Gastrocnemius medialis (tissue), 4 donors: Measurements from ENCODE around the gene PKP4.

Source experiments
- CTCF ChIP-seq, 5 experiments: fragments of 450-650 bp in 3 of 5; fragments of 200-600 bp in 2 of 5; sonication (generic) in 2 of 5; IDR thresholded peaks in 4 of 5; conservative IDR thresholded peaks in 1 of 5; 1 replicate in 4 of 5; 2 replicates in 1 of 5; pipeline ENCODE4 v1.5.1; 2016 to 2019; ENCODE audit warnings: antibody characterized with exemption in 5 of 5, mild to moderate bottlenecking in 3 of 5, moderate library complexity in 3 of 5
- POLR2A ChIP-seq, 2 donors: fragments of 450-650 bp; IDR thresholded peaks; one replicate each; pipeline ENCODE4 v1.6.1; 2017; ENCODE audit warnings: antibody characterized with exemption in 2 of 2, mild to moderate bottlenecking in 2 of 2, moderate library complexity in 2 of 2

- TF ChIP-seq CTCF (IDR thresholded peaks at IDR 0.05 in 4 of 5, conservative IDR thresholded peaks at IDR 0.05 in 1 of 5) = no peak
- TF ChIP-seq POLR2A (IDR thresholded peaks at IDR 0.05) = no peak
Measured at GRCh38 chr2:158498043-158498748, 41.4 kb downstream of the PKP4 start.
